Stimulated activated CD8-positive, alpha-beta memory T cell treated with anti-CD3 and anti-CD28 coated beads, Interleukin-7, amount 100 ng/mL, for 48 hours (primary cell): ENCODE measurements around the gene PFKP.

Experiments used
- DNase-seq, 2 donors: peaks; one replicate each; pipeline ENCODE4 v3.0.0-alpha.2; 2020; ENCODE audit warnings: low read depth in 1 of 2; ENCODE audit errors: extremely low read depth in 1 of 2

PFKP gene

GRCh38 chr10:3110782-3111620 is 43.7 kb downstream of the PFKP start:
- DNase-seq: no peak

GRCh38 chr10:3111621-3112163 is 44.3 kb downstream of the PFKP start:
- DNase-seq: no peak

GRCh38 chr10:3113343-3113720 is 46.0 kb downstream of the PFKP start:
- no peak for DNase-seq

- DNase-seq: no peak
Observed at GRCh38 chr10:3115685-3116084, 48.3 kb downstream of the PFKP start.

GRCh38 chr10:3116508-3117100 is 49.3 kb downstream of the PFKP start:
- no peak for DNase-seq

- DNase-seq: no peak
Observed at GRCh38 chr10:3117486-3117885, 50.1 kb downstream of the PFKP start.

- DNase-seq: no peak
Observed at GRCh38 chr10:3118641-3119091, 51.3 kb downstream of the PFKP start.

- DNase-seq: no peak
Observed at GRCh38 chr10:3119796-3120459, 52.6 kb downstream of the PFKP start.

GRCh38 chr10:3122034-3122433 is 54.7 kb downstream of the PFKP start:
- DNase-seq: no peak

GRCh38 chr10:3122486-3123205 is 55.3 kb downstream of the PFKP start:
- DNase-seq: no peak

GRCh38 chr10:3123571-3124411 is 56.4 kb downstream of the PFKP start:
- DNase-seq: no peak

GRCh38 chr10:3124412-3125175 is 57.2 kb downstream of the PFKP start:
- DNase-seq: no peak

- no peak for DNase-seq
Observed at GRCh38 chr10:3125527-3126170, 58.3 kb downstream of the PFKP start.

GRCh38 chr10:3126249-3126648 is 58.9 kb downstream of the PFKP start:
- DNase-seq: no peak

GRCh38 chr10:3126741-3127346 is 59.5 kb downstream of the PFKP start:
- DNase-seq: no peak

- DNase-seq: no peak
Observed at GRCh38 chr10:3127921-3128320, 60.6 kb downstream of the PFKP start.

GRCh38 chr10:3128379-3129130 is 61.2 kb downstream of the PFKP start:
- no peak for DNase-seq
